ENCODE data around the gene GAPT.

GAPT gene

DNA sequence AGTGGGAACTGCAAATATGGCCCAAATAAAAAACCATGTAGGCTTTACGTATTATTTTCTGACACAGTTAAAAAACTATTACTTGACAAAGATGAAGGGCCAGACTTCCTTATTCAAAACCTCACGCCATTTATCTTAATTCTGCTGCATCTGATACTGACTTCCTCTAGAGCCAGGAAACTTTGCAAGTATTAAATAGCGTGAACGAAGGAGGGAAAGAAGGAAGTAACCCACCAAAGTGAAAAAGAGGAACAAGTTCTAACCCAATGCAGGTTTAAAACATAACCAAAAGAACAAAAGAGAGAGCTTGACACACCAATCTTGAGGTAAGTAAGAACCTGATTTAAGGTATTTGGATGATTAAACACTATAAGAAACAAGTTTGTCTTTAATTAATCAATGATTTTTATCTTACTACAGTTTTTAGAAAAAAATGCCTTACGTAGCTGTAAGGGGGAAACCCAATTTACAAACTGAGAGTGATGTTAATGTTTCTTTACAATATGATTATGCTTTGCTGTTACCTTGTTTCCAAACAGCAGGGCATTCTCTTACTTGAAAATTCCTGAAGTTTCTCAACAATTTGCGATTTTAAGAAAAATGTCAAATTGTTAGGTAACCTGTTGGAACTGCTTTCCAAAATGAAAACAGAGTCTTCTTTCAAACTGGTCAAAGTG is at the start of gene GAPT:
GAPT (plus strand) TSS at position 220 of the 677 bp plus-strand sequence. CDS start 3,102 bp downstream, outside the sequence.
- DNase-seq, result no peak

DNA sequence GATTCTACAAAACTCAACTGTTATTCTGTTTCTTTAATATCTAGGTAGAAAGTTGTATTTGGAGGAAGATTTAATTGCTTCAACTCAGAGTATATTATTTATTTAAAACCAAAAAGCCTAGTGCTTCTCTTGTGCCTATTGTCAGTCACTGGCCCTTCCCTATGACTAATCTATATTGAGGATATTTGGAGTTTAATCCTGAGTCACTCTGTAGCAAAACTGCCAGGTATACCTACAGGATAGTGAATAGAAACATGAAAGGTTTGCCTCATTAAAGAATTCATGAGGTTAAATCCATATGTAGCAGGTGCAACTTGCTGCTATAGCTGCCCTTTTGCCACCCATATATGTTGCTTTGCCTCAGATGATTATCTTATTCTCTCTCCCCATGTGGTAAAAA is 46.4 kb upstream of the GAPT start:
- no peak for DNase-seq

DNA sequence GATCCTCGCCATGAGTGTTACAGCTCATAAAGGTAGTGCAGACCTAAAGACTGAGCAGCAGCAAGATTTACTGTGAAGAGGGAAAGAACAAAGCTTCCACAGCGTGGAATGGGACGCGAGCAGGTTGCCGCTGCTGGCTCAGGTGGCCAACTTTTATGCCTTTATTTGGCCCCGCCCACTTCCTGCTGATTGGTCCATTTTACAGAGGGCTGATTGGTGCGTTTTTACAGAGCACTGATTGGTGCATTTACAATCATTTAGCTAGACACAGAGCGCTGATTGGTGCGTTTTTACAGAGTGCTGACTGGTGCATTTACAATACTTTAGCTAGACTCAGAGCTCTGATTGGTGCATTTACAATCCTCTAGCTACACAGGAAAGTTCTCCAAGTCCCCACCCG is 45.2 kb upstream of the GAPT start:
- DNase-seq, result no peak

DNA sequence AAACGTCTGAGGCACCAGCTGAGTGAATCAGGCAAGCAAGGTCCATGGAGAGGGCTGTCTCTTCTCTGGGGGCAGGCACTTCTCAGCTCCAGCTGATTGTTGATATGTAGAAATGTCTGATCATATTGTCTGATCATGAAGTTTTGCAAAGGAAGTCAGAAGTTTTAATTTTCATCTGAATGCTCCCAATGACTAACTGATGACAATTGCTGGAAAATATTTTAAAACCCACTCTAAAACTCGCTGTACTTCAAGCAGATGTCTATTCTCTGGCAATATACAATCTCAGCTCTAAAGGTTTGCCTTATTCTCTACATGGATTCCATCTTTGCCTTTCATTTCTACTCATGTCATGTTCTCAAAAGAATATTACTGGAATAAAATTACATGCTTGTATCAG is 44.0 kb upstream of the GAPT start:
- peak; percentile 60 for DNase-seq

GRCh38 chr5:58450018-58450417 is 41.2 kb upstream of the GAPT start:
- no peak for DNase-seq

- no peak for DNase-seq
Measured at GRCh38 chr5:58450811-58451629, 40.2 kb upstream of the GAPT start.

GRCh38 chr5:58451732-58452565 is 39.3 kb upstream of the GAPT start:
- DNase-seq, result no peak

GRCh38 chr5:58452566-58453258 is 38.5 kb upstream of the GAPT start:
- DNase-seq, result no peak

DNA sequence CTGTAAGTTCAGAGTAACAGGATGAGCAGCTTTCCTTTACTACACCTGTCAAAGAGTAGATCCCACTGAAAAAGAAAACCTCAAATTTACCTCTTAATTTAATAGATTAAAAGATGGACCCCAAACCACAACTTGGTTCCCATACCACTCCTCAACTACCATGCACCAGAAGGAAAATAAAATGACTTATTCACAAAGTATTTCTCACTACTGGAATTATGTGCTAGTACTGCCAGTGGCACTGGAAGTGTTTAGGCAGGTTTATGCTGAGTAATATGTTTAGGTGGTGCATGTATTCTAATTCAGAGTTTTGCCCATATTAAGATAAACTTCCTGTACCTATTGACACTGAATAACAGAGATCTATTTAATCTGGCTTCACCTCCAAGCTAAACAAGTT is 37.9 kb upstream of the GAPT start:
- no peak for DNase-seq

- no peak for DNase-seq
Measured at GRCh38 chr5:58454025-58454424, 37.2 kb upstream of the GAPT start.

DNA sequence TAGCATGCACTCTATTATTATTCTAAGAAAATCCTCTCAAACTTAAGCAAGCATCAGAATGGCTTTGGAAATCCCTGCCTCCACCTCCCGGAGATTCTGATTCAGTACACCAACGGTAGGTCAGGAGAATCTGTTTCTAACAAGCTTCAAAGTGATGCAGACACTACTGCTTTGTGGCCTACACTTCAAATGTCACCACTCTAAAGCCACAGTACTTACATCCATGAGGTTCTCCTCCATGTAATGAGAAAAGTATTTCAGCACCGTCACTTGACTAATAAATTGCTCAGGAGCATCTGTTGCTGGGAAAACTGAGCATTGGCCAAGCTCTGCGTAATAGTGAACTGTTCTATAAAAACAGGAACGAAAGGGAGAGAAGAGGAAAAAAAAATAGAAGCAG is 36.2 kb upstream of the GAPT start:
- no peak for DNase-seq

DNA sequence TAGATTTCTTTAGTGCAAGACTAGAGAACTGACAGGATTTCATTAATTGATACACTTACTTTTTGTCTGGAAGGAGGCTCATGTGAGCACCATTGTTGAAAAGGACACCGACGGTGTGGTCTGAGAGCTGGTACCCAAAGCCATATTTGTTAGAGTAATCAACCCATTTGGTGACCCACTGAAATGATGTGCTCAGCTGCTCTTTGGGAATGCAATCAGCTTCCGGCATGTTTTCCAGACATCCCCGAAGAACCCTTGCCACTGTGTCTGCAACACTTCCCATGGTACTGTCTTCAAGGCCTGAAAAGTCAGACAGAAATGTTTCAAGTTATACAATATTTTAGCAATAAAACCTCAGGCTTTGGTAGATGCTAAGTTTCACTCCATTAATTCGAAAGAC is 35.8 kb upstream of the GAPT start:
- DNase-seq, result no peak

DNA sequence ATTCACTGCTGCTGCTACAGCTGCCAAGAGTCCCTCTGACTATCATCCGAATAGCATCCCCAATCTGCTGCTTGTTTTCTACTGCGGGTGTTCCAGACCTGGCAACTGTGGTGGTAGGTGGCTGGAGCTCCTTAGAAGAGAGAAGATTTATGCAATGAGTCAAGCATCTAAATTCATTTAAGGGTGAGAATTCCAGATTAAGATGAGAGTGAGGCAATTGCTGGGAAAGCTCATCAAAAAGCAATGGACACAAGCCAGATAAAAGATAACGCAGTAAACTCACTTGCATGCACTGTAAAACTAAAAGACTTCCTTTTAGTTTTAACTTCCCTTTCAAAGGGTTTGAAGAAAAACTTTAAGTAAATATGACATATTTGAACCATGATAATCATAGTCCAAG is 35.2 kb upstream of the GAPT start:
- DNase-seq, result no peak

GRCh38 chr5:58456486-58456885 is 34.7 kb upstream of the GAPT start:
- no peak for DNase-seq

- no peak for DNase-seq
Measured at GRCh38 chr5:58457050-58457449, 34.2 kb upstream of the GAPT start.

DNA sequence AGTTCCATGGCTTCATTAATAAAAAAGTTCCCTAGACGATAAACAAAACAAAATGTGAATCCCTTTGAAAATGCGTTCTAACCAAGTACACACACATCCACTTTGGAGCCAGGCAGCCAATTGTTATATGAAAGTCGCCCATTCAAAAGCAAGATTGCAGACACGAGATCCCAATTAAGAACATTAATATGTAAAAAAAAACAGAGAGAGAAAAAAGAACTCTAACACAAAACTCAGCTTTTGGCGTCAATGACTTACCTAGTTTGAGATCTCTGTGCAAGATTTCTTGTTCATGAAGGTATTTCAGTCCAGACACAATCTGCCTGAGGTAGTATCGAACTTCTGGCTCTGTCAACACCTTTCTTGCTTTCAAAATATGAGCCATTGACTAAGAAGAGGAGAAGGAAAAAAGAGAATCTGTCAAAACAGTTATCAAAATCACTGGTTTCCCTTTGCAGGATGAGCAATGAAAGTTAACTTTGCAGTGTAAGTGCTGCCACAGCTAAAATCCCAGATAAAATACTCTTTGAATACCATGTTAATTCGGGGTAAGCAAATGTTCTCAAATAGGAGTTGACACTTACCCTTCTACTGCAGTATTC is 33.0 kb upstream of the GAPT start:
- DNase-seq, result no peak

GRCh38 chr5:58458743-58459145 is 32.5 kb upstream of the GAPT start:
- DNase-seq, result peak; percentile 16

GRCh38 chr5:58459146-58460001 is 31.9 kb upstream of the GAPT start:
- DNase-seq, result peak; percentile 50

- peak; percentile 88 for DNase-seq
Measured at GRCh38 chr5:58460002-58460731, 31.1 kb upstream of the GAPT start, which contains the start of gene PLK2. TSS of gene PLK2 (minus strand) at chr5:58460086. CDS start at chr5:58459959, 127 bp downstream.

DNA sequence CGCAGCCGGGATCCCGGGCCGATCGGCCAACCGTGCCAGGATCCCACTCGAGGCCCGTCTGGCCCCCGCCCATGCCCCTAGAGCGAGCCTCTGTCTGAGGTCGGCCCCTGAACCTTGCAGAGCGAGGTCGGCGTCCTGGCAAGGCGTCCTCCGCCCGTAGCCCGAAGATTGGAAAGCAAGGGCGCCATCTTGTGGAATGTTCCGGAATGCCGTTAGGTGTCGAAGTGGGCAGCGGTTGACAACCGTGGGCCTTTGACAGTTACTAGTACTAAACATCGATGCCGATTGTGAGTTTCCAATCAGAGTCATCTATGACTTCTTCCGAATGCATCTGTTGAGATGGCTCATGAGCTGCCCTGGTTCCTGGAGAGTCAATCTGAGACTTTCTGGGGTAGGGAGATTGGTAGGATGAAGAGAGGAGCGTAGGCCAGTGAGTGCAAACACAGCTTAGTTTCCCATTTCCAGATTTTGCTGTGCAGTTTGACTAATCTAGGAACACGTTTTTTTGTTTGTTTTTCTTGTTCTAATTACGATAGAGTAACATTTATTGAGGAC is 30.4 kb upstream of the GAPT start:
- DNase-seq, result peak; percentile 81

Data from HCEC 1CT (cell line).